GM23338 (cell line): ENCODE data around the gene ULK4. TPM values are rescaled to one million over a fixed set of nuclear protein-coding genes. Genes with fewer than 3 reads are reported as not detected.

Source experiments
- ATAC-seq: fragments of 200-7000 bp; cut with Tn5 transposase; 3 replicates; pipeline ENCODE4 v1.9.1; 2020
- DNase-seq: peaks from one replicate; pipeline ENCODE4 v3.0.0-alpha.2; 2015; ENCODE audit warnings: low spot score
- H2AFZ ChIP-seq: fragments of 200-600 bp; sonication (generic); 2 replicates; pipeline ENCODE4 v1.8.0; 2016; ENCODE audit warnings: antibody characterized with exemption, mild to moderate bottlenecking, moderate library complexity
- H3F3A ChIP-seq: fragments of 200-600 bp; sonication (generic); replicated peaks from 2 replicates; pipeline ENCODE4 v1.8.0; 2017; ENCODE audit warnings: antibody characterized with exemption, mixed run types, low read depth
- H3K27ac ChIP-seq: fragments of 200-600 bp; sonication (generic); 2 replicates; pipeline ENCODE4 v1.6.1; 2016; ENCODE audit warnings: low read depth
- H3K27me3 ChIP-seq: fragments of 200-600 bp; sonication (generic); 2 replicates; pipeline ENCODE4 v1.8.0; 2016; ENCODE audit warnings: mild to moderate bottlenecking, mixed run types, moderate library complexity; ENCODE audit not compliant: insufficient read depth
- H3K36me3 ChIP-seq: fragments of 200-600 bp; sonication (generic); 2 replicates; pipeline ENCODE4 v1.8.0; 2016; ENCODE audit warnings: mild to moderate bottlenecking; ENCODE audit not compliant: insufficient read depth
- H3K4me1 ChIP-seq: fragments of 200-600 bp; sonication (generic); 2 replicates; pipeline ENCODE4 v1.8.0; 2016; ENCODE audit warnings: mild to moderate bottlenecking, moderate library complexity; ENCODE audit not compliant: insufficient read depth
- H3K4me2 ChIP-seq: fragments of 200-600 bp; sonication (generic); 2 replicates; pipeline ENCODE4 v1.7.1; 2017; ENCODE audit warnings: mixed run types
- H3K4me3 ChIP-seq: fragments of 200-600 bp; sonication (generic); 2 replicates; pipeline ENCODE4 v1.6.1; 2016; ENCODE audit warnings: mixed run types
- H3K79me2 ChIP-seq: fragments of 200-600 bp; sonication (generic); replicated peaks from 2 replicates; pipeline ENCODE4 v1.8.0; 2017; ENCODE audit warnings: mild to moderate bottlenecking; ENCODE audit not compliant: insufficient read depth
- H3K9me2 ChIP-seq: fragments of 200-600 bp; sonication (generic); 2 replicates; pipeline ENCODE4 v1.8.0; 2017; ENCODE audit not compliant: insufficient read depth
- H4K20me1 ChIP-seq: fragments of 200-600 bp; sonication (generic); replicated peaks from 2 replicates; pipeline ENCODE4 v1.8.0; 2017; ENCODE audit warnings: mild to moderate bottlenecking; ENCODE audit not compliant: insufficient read depth
- H3K27ac Mint-ChIP-seq: 2 replicates; pipeline ENCODE4 v1.8.0; 2020; ENCODE audit warnings: inconsistent platforms, mild to moderate bottlenecking, moderate library complexity, mixed read lengths
- H3K27me3 Mint-ChIP-seq: 3 replicates; pipeline ENCODE4 v1.8.0; 2022; ENCODE audit warnings: low read depth, mild to moderate bottlenecking, moderate library complexity, mixed read lengths, inconsistent platforms; ENCODE audit not compliant: insufficient read depth, poor library complexity
- H3K36me3 Mint-ChIP-seq: 3 replicates; pipeline ENCODE4 v1.8.0; 2021; ENCODE audit warnings: low read depth, mild to moderate bottlenecking, inconsistent platforms, moderate library complexity, mixed read lengths
- H3K4me1 Mint-ChIP-seq: 3 replicates; pipeline ENCODE4 v1.8.0; 2020; ENCODE audit warnings: mild to moderate bottlenecking, inconsistent platforms, mixed read lengths
- H3K4me3 Mint-ChIP-seq: 3 replicates; pipeline ENCODE4 v1.8.0; 2021; ENCODE audit warnings: moderate library complexity, mild to moderate bottlenecking, inconsistent platforms, mixed read lengths
- H3K9me3 Mint-ChIP-seq: 3 replicates; pipeline ENCODE4 v1.8.0; 2020; ENCODE audit warnings: moderate library complexity, mild to moderate bottlenecking, inconsistent platforms, mixed read lengths
- EZH2 ChIP-seq: fragments of 200-600 bp; sonication (generic); IDR thresholded peaks from one replicate; pipeline ENCODE4 v1.8.0; 2017; ENCODE audit warnings: antibody characterized with exemption, mild to moderate bottlenecking, low read depth; ENCODE audit not compliant: unreplicated experiment
- EZH2phosphoT487 ChIP-seq: fragments of 200-600 bp; sonication (generic); IDR thresholded peaks from one replicate; pipeline ENCODE4 v1.8.1; 2018; ENCODE audit warnings: antibody characterized with exemption; ENCODE audit not compliant: unreplicated experiment
- ZNF331 ChIP-seq: fragments of 250-450 bp; sonication (Bioruptor Pico); IDR thresholded peaks from 2 replicates; pipeline ENCODE4 v1.5.0; 2020; ENCODE audit warnings: low read depth, mild to moderate bottlenecking, moderate library complexity
- polyA plus RNA-seq: library from polyadenylated mRNA; unstranded; fragments of >200 nt; fragmentation: Nextera tagmentation; extraction: Ambion mirVana; gene quantifications from 2 replicates; pipeline ENCODE4 v1.2.1, GENCODE V29; 2016
- total RNA-seq: library from RNA; depleted of rRNA; stranded (reverse); fragments of >200 nt; shearing (Covaris generic); gene quantifications from 2 replicates; pipeline ENCODE4 v1.2.3, GENCODE V29; 2014
- TF ChIP-seq, protein P1 (sequence below): fragments of 250-450 bp; sonication (Bioruptor Pico); IDR thresholded peaks from 2 replicates; pipeline ENCODE4 v1.5.0; 2020; ENCODE audit warnings: mild to moderate bottlenecking, moderate library complexity
- TF ChIP-seq, protein P2 (sequence below): IDR thresholded peaks from one replicate; pipeline ENCODE4 v1.6.1; 2018; ENCODE audit warnings: antibody characterized with exemption; ENCODE audit not compliant: unreplicated experiment

ULK4 gene
- total and polyA plus RNA-seq, 2 experiments from 2014 or later, result 20.8 to 41.4 TPM

DNA sequence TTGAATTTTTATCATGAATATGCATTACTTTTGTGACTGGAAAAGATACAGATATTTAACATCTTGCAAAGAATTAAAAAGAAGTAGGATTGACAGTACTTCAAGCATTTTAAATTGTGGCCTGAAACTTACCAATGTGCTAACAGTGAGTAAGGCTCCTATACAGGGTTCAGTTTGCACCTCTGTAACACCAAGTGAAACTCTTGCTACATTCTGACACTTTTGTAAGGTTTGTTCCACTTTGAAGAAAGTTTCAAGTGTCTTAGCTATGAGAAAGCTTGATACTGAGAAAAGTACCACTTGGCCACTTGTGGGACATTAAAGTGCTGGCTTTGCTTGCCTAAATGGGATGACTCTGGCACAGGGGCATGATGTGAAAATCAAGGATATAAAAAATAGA lies 473.4 kb downstream of the ULK4 start:
- H3K4me2 ChIP-seq, result no peak overlapping the region
- peaks cover 15% of the 10 kb centered on the region for H3K4me1 Mint-ChIP-seq
- H3K9me2 ChIP-seq, result no peaks in the 10 kb centered on the region
- H3K4me3 Mint-ChIP-seq, result no peak overlapping the region
- H3K9me3 Mint-ChIP-seq, result no peaks in the 10 kb centered on the region; the same call in 2 of the 3 replicates
- H2AFZ ChIP-seq, result no peak overlapping the region
- H3K27ac ChIP-seq, result no peak overlapping the region
- no peaks in the 10 kb centered on the region for H3K27me3 Mint-ChIP-seq
- ATAC-seq (no peak), DNase-seq (no peak)
- no peaks in the 10 kb centered on the region for H3K27me3 ChIP-seq
- TF ChIP-seq, protein P1, sequence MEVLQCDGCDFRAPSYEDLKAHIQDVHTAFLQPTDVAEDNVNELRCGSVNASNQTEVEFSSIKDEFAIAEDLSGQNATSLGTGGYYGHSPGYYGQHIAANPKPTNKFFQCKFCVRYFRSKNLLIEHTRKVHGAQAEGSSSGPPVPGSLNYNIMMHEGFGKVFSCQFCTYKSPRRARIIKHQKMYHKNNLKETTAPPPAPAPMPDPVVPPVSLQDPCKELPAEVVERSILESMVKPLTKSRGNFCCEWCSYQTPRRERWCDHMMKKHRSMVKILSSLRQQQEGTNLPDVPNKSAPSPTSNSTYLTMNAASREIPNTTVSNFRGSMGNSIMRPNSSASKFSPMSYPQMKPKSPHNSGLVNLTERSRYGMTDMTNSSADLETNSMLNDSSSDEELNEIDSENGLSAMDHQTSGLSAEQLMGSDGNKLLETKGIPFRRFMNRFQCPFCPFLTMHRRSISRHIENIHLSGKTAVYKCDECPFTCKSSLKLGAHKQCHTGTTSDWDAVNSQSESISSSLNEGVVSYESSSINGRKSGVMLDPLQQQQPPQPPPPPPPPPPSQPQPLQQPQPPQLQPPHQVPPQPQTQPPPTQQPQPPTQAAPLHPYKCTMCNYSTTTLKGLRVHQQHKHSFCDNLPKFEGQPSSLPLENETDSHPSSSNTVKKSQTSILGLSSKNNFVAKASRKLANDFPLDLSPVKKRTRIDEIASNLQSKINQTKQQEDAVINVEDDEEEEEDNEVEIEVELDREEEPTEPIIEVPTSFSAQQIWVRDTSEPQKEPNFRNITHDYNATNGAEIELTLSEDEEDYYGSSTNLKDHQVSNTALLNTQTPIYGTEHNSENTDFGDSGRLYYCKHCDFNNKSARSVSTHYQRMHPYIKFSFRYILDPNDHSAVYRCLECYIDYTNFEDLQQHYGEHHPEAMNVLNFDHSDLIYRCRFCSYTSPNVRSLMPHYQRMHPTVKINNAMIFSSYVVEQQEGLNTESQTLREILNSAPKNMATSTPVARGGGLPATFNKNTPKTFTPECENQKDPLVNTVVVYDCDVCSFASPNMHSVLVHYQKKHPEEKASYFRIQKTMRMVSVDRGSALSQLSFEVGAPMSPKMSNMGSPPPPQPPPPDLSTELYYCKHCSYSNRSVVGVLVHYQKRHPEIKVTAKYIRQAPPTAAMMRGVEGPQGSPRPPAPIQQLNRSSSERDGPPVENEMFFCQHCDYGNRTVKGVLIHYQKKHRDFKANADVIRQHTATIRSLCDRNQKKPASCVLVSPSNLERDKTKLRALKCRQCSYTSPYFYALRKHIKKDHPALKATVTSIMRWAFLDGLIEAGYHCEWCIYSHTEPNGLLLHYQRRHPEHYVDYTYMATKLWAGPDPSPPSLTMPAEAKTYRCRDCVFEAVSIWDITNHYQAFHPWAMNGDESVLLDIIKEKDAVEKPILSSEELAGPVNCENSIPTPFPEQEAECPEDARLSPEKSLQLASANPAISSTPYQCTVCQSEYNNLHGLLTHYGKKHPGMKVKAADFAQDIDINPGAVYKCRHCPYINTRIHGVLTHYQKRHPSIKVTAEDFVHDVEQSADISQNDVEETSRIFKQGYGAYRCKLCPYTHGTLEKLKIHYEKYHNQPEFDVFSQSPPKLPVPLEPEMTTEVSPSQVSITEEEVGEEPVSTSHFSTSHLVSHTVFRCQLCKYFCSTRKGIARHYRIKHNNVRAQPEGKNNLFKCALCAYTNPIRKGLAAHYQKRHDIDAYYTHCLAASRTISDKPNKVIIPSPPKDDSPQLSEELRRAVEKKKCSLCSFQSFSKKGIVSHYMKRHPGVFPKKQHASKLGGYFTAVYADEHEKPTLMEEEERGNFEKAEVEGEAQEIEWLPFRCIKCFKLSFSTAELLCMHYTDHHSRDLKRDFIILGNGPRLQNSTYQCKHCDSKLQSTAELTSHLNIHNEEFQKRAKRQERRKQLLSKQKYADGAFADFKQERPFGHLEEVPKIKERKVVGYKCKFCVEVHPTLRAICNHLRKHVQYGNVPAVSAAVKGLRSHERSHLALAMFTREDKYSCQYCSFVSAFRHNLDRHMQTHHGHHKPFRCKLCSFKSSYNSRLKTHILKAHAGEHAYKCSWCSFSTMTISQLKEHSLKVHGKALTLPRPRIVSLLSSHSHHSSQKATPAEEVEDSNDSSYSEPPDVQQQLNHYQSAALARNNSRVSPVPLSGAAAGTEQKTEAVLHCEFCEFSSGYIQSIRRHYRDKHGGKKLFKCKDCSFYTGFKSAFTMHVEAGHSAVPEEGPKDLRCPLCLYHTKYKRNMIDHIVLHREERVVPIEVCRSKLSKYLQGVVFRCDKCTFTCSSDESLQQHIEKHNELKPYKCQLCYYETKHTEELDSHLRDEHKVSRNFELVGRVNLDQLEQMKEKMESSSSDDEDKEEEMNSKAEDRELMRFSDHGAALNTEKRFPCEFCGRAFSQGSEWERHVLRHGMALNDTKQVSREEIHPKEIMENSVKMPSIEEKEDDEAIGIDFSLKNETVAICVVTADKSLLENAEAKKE (CRISPR knock-in tag), result no peak
- TF ChIP-seq EZH2phosphoT487, result no peak
- TF ChIP-seq, protein P2, sequence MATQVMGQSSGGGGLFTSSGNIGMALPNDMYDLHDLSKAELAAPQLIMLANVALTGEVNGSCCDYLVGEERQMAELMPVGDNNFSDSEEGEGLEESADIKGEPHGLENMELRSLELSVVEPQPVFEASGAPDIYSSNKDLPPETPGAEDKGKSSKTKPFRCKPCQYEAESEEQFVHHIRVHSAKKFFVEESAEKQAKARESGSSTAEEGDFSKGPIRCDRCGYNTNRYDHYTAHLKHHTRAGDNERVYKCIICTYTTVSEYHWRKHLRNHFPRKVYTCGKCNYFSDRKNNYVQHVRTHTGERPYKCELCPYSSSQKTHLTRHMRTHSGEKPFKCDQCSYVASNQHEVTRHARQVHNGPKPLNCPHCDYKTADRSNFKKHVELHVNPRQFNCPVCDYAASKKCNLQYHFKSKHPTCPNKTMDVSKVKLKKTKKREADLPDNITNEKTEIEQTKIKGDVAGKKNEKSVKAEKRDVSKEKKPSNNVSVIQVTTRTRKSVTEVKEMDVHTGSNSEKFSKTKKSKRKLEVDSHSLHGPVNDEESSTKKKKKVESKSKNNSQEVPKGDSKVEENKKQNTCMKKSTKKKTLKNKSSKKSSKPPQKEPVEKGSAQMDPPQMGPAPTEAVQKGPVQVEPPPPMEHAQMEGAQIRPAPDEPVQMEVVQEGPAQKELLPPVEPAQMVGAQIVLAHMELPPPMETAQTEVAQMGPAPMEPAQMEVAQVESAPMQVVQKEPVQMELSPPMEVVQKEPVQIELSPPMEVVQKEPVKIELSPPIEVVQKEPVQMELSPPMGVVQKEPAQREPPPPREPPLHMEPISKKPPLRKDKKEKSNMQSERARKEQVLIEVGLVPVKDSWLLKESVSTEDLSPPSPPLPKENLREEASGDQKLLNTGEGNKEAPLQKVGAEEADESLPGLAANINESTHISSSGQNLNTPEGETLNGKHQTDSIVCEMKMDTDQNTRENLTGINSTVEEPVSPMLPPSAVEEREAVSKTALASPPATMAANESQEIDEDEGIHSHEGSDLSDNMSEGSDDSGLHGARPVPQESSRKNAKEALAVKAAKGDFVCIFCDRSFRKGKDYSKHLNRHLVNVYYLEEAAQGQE, result no peak
- TF ChIP-seq ZNF331 (CRISPR knock-in tag), result no peak
- TF ChIP-seq EZH2, result no peak
- no peaks in the 10 kb centered on the region for H3F3A ChIP-seq
- no peak overlapping the region for H3K4me3 ChIP-seq
- H3K27ac Mint-ChIP-seq, result no peak overlapping the region
- H3K36me3 ChIP-seq, result no peaks in the 10 kb centered on the region
- H4K20me1 ChIP-seq, result no peaks in the 10 kb centered on the region
- H3K4me1 ChIP-seq, result no peaks in the 10 kb centered on the region
- H3K79me2 ChIP-seq, result no peaks in the 10 kb centered on the region
- H3K36me3 Mint-ChIP-seq, result no peaks in the 10 kb centered on the region
